Activated T-helper 9 cell treated with anti-CD3 and anti-CD28 coated beads, Interleukin-2, amount 50 U/mL, for 16 hours (primary cell): ENCODE measurements around the gene ICOS.
"Not testable (repeated sequence)": the region's sequence is repeated elsewhere in the genome, so short reads cannot be mapped to it uniquely, and the experiment has no call there.

Source experiments
- DNase-seq: peaks from one replicate; pipeline ENCODE4 v3.0.0-alpha.2; 2020; ENCODE audit warnings: low read depth

ICOS gene

GRCh38 chr2:203975912-203976311, 39.3 kb downstream of the ICOS start:
- no peak for DNase-seq

GRCh38 chr2:203982276-203982675, 45.7 kb downstream of the ICOS start:
- DNase-seq, result no peak

- DNase-seq, result no peak
These were observed 46.6 kb downstream of the ICOS start for GRCh38 chr2:203983064-203983715.

GRCh38 chr2:203985978-203986377, 49.4 kb downstream of the ICOS start:
- DNase-seq, result not testable (repeated sequence)

GRCh38 chr2:203987959-203988358, 51.4 kb downstream of the ICOS start:
- DNase-seq, result no peak

GRCh38 chr2:203988500-203989260, 52.1 kb downstream of the ICOS start:
- DNase-seq, result no peak

- DNase-seq, result no peak
These were observed 53.0 kb downstream of the ICOS start for GRCh38 chr2:203989521-203989920.

GRCh38 chr2:203992509-203992908, 55.9 kb downstream of the ICOS start:
- DNase-seq, result no peak

GRCh38 chr2:203993011-203993410, 56.4 kb downstream of the ICOS start:
- no peak for DNase-seq

GRCh38 chr2:203993560-203993959, 57.0 kb downstream of the ICOS start:
- DNase-seq, result no peak

GRCh38 chr2:203994735-203995134, 58.2 kb downstream of the ICOS start:
- no peak for DNase-seq

GRCh38 chr2:203996692-203997091, 60.1 kb downstream of the ICOS start:
- DNase-seq, result no peak

GRCh38 chr2:203997481-203997880, 60.9 kb downstream of the ICOS start:
- no peak for DNase-seq

- no peak for DNase-seq
These were observed 61.6 kb downstream of the ICOS start for GRCh38 chr2:203997980-203998809.

- no peak for DNase-seq
These were observed 63.3 kb downstream of the ICOS start for GRCh38 chr2:203999835-204000234.

- DNase-seq, result no peak
These were observed 63.9 kb downstream of the ICOS start for GRCh38 chr2:204000446-204000845.

- DNase-seq, result no peak
These were observed 66.9 kb downstream of the ICOS start for GRCh38 chr2:204003276-204003990.

GRCh38 chr2:204004912-204005311, 68.3 kb downstream of the ICOS start:
- DNase-seq, result no peak

- DNase-seq, result no peak
These were observed 69.6 kb downstream of the ICOS start for GRCh38 chr2:204005940-204006721.

- no peak for DNase-seq
These were observed 71.8 kb downstream of the ICOS start for GRCh38 chr2:204008352-204008751.
